Choroid plexus epithelial cell (primary cell): ENCODE results near the gene SLC6A16.
"Not testable (repeated sequence)": the region's sequence is repeated elsewhere in the genome, so short reads cannot be mapped to it uniquely, and the experiment has no call there.

ENCODE experiments used
- DNase-seq: peaks from one replicate; pipeline ENCODE4 v3.0.0-alpha.2; 2010; ENCODE audit warnings: low read depth
- H3K4me3 ChIP-seq: 2 replicates; pipeline ENCODE4 v1.5.1; 2011; ENCODE audit warnings: low read depth, mild to moderate bottlenecking, control low read depth, low read length, moderate library complexity
- TF ChIP-seq, protein P1 (sequence below): conservative IDR thresholded peaks from 2 replicates; pipeline ENCODE4 v1.5.1; 2011; ENCODE audit warnings: low read depth, mild to moderate bottlenecking, control low read depth, inconsistent platforms, low read length, moderate library complexity

Gene SLC6A16

DNA sequence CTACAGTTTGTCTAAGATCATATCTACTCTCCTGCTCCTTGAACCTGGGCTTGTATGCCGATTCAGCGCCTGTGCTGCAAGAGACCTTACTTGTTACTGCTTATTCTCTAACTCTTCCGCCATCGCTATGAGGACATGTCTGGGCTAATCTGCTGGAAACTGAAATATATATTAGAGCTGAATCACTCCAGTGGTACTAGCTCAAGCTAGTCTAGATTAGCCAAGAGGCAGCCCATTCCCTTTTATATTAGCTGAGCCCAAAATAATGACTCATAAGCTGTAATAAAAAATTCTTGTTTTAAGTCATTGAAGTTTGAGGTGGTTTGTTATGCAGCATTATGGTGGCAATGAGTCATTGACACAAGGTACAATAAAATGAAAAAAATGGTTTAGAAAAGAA lies 52.8 kb downstream of the SLC6A16 start:
- TF ChIP-seq, protein P1, sequence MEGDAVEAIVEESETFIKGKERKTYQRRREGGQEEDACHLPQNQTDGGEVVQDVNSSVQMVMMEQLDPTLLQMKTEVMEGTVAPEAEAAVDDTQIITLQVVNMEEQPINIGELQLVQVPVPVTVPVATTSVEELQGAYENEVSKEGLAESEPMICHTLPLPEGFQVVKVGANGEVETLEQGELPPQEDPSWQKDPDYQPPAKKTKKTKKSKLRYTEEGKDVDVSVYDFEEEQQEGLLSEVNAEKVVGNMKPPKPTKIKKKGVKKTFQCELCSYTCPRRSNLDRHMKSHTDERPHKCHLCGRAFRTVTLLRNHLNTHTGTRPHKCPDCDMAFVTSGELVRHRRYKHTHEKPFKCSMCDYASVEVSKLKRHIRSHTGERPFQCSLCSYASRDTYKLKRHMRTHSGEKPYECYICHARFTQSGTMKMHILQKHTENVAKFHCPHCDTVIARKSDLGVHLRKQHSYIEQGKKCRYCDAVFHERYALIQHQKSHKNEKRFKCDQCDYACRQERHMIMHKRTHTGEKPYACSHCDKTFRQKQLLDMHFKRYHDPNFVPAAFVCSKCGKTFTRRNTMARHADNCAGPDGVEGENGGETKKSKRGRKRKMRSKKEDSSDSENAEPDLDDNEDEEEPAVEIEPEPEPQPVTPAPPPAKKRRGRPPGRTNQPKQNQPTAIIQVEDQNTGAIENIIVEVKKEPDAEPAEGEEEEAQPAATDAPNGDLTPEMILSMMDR = no peak
- peak; percentile 30 for DNase-seq
- no peak overlapping the region for H3K4me3 ChIP-seq

- DNase-seq = peak; percentile 56
- TF ChIP-seq, protein P1 = no peak
- H3K4me3 ChIP-seq = no peak overlapping the region
These were observed 53.8 kb downstream of the SLC6A16 start for GRCh38 chr19:49271080-49271753.

DNA sequence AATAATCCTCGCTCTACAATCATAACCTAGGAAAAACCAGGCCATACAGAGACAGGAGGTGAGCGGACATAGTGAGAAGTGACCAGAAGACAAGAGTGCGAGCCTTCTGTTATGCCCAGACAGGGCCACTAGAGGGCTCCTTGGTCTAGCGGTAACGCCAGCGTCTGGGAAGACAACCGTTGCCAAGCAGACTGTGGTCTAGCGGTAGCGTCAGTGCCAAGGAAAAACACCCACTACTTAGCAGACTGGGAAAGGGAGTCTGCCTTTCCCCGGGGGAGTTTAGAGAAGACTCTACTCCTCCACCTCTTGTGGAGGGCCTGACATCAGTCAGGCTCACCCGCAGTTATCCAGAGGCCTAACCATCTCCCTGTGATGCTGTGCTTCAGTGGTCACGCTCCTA lies 58.6 kb downstream of the SLC6A16 start:
- TF ChIP-seq, protein P1 = peak; percentile 64
- peak; percentile 76 for DNase-seq
- H3K4me3 ChIP-seq = not testable (repeated sequence)

GRCh38 chr19:49264258-49264657 lies 60.7 kb downstream of the SLC6A16 start:
- TF ChIP-seq, protein P1 = no peak
- no peak overlapping the region for H3K4me3 ChIP-seq
- DNase-seq = no peak

- no peak for DNase-seq
- H3K4me3 ChIP-seq = no peak overlapping the region
- TF ChIP-seq, protein P1 = no peak
These were observed 63.4 kb downstream of the SLC6A16 start for GRCh38 chr19:49261602-49262001.

GRCh38 chr19:49256691-49257090 lies 68.3 kb downstream of the SLC6A16 start:
- TF ChIP-seq, protein P1 = no peak
- no peak for DNase-seq
- H3K4me3 ChIP-seq = no peak overlapping the region

GRCh38 chr19:49255674-49256073 lies 69.3 kb downstream of the SLC6A16 start:
- TF ChIP-seq, protein P1 = no peak
- no peak overlapping the region for H3K4me3 ChIP-seq
- DNase-seq = no peak
